ENCODE measurements around the gene REXO1.
"Not testable (repeated sequence)": the region's sequence is repeated elsewhere in the genome, so short reads cannot be mapped to it uniquely, and the experiment has no call there.

REXO1 gene

GRCh38 chr19:1805401-1806183 lies 42.7 kb downstream of the REXO1 start:
- H3K36me3 Mint-ChIP-seq (ENCODE audit: low read depth), result no peaks in the 10 kb centered on the region
- ATAC-seq (no peak), DNase-seq (no peak)
- no peaks in the 10 kb centered on the region for H3K9me3 Mint-ChIP-seq
- no peak overlapping the region for H3K4me3 Mint-ChIP-seq
- no peaks in the 10 kb centered on the region for H3K27me3 Mint-ChIP-seq
- no peak overlapping the region for H3K27ac Mint-ChIP-seq
- no peaks in the 10 kb centered on the region for H3K4me1 Mint-ChIP-seq

- DNase-seq, result no peak
- no peak for ATAC-seq
- Mint-ChIP-seq H3K4me3 (no peak overlapping the region), H3K4me1 (no peaks in the 10 kb centered on the region), H3K9me3 (no peaks in the 10 kb centered on the region), H3K27me3 (no peaks in the 10 kb centered on the region), H3K36me3 (ENCODE audit: low read depth) (no peaks in the 10 kb centered on the region), H3K27ac (no peak overlapping the region)
Measured at GRCh38 chr19:1804858-1805257, 43.4 kb downstream of the REXO1 start.

DNA sequence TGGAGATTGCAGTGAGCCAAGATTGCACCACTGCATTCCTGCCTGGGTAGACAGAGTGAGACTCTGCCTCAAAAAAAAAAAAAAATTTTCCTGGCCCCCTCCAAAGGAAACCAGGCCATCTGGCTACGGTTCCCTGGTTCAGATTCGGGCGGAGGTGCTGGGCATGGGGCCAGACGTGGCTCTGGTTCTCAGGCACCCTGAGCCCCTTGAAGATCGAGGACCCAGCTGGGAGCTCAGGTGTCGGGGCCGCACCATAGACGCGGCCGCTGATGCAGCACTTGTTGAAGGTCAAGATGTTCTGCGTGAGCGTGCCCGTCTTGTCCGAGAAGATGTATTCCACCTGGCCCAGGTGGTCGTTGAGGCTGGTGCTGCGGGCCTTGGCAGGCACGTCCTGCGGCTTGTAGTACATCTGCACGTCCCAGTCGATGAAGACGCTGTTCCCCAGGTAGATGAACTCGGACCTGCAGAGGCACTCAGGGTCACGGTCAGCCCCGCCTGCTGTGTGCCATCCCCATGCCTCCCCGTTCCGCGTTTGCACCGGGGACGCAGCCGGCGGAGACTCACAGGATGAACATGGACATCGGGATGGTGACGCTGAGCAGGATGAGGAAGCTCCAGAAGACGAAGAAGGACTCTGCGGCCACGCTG lies 48.5 kb downstream of the REXO1 start:
- Mint-ChIP-seq H3K4me3 (no peak overlapping the region), H3K9me3 (no peaks in the 10 kb centered on the region), H3K27ac (no peak overlapping the region), H3K36me3 (ENCODE audit: low read depth) (no peaks in the 10 kb centered on the region), H3K27me3 (peaks cover 3% of the 10 kb centered on the region), H3K4me1 (no peaks in the 10 kb centered on the region)
- ATAC-seq, result no peak
- no peak for DNase-seq

- H3K4me1 Mint-ChIP-seq; H3K27ac Mint-ChIP-seq; ATAC-seq; DNase-seq; H3K27me3 Mint-ChIP-seq; H3K9me3 Mint-ChIP-seq; H3K4me3 Mint-ChIP-seq; H3K36me3 Mint-ChIP-seq (ENCODE audit: low read depth): not testable (repeated sequence)
Measured at GRCh38 chr19:1797313-1797712, 51.0 kb downstream of the REXO1 start.

DNA sequence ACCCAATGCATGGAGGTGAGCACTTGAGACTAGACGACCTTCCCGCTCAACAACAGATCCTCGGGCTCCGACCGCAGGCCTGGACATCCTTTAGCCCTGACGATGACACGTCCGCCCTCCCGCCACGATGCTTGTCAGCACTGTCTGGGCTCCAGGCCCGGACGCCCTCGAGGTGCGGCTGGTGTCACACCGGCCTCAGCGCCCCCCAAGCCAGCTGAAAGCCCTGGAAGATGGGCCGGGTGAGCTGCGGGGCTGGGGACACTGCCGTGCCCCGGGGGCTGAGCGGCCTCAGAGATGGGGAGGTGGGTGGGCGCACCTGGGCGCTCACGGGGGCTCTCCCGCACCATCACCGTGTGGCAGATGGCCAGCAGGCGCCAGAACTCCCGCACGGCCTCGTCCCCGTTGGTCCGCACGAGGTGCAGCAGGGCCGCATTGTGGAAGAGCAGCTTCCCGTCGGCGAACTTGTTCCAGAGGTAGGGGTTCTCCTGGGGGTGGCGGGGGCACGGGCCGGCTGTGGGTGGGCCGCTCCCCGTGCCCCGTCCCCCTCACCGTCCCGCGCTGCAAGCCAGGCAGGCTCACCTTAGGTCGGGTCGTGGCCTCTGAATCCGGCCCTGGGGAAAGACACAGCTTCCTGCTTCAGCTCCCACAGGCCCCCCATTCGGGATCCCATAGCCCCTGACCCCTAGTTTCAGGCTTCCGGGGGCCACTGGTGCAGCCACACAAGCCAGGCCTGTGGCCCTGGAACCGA lies 51.7 kb downstream of the REXO1 start:
- no peak overlapping the region for H3K27ac Mint-ChIP-seq
- peaks cover 6% of the 10 kb centered on the region for H3K27me3 Mint-ChIP-seq
- ATAC-seq (no peak), DNase-seq (no peak)
- H3K4me3 Mint-ChIP-seq, result no peak overlapping the region
- no peaks in the 10 kb centered on the region for H3K36me3 Mint-ChIP-seq (ENCODE audit: low read depth)
- H3K4me1 Mint-ChIP-seq, result peaks cover 2% of the 10 kb centered on the region
- H3K9me3 Mint-ChIP-seq, result no peaks in the 10 kb centered on the region

- no peak overlapping the region for H3K4me3 Mint-ChIP-seq
- peaks cover 12% of the 10 kb centered on the region for H3K27me3 Mint-ChIP-seq
- H3K4me1 Mint-ChIP-seq, result peaks cover 2% of the 10 kb centered on the region
- H3K36me3 Mint-ChIP-seq (ENCODE audit: low read depth), result no peaks in the 10 kb centered on the region
- DNase-seq (no peak), ATAC-seq (no peak)
- H3K9me3 Mint-ChIP-seq, result no peaks in the 10 kb centered on the region
- H3K27ac Mint-ChIP-seq, result no peak overlapping the region
Measured at GRCh38 chr19:1794424-1795172, 53.7 kb downstream of the REXO1 start.

- Mint-ChIP-seq H3K4me3 (no peak overlapping the region), H3K9me3 (no peaks in the 10 kb centered on the region), H3K36me3 (ENCODE audit: low read depth) (no peaks in the 10 kb centered on the region), H3K4me1 (peaks cover 2% of the 10 kb centered on the region), H3K27me3 (peaks cover 16% of the 10 kb centered on the region), H3K27ac (no peak overlapping the region)
- DNase-seq (no peak), ATAC-seq (no peak)
Measured at GRCh38 chr19:1791879-1792278, 56.4 kb downstream of the REXO1 start.

DNA sequence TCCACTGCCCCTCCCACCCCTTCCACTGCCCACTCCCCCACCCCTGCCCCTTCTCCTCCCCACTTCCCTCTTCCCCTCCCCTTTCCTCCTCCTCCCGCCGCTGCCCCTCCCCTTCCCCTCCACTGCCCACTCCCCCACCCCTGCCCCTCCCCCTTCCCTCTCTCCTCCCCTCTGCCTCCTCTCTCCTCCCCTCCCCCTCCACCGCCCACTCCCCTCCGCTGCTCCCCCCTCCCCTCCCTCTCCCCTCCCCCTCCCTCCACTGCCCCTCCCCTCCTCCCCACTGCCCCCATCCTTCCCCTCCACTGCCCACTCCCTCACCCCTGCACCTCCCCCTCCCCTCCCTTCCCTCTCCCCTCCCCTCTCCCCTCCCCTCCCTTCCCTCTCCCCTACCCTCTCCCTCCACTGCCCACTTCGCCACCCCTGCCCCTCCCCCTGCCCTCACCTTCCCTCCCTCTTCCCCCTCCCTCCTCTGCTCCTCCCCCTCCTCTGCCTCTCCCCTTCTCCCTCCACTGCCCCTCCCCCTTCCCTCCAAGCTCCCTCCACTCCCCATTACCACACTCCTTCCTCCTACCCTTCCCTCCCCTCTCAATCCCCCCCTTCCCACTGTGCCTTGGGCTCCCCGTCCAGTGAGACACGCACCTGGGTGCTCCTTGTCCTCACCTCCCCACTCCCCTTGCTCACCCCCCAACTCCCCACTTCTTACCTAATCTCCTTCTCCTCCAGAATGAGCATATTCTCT lies 58.1 kb downstream of the REXO1 start:
- DNase-seq (no peak), ATAC-seq (no peak)
- peaks cover 17% of the 10 kb centered on the region for H3K27me3 Mint-ChIP-seq
- peaks cover 2% of the 10 kb centered on the region for H3K4me1 Mint-ChIP-seq
- H3K36me3 Mint-ChIP-seq (ENCODE audit: low read depth), result no peaks in the 10 kb centered on the region
- H3K9me3 Mint-ChIP-seq, result no peaks in the 10 kb centered on the region
- H3K27ac Mint-ChIP-seq, result no peak overlapping the region
- H3K4me3 Mint-ChIP-seq, result no peak overlapping the region

DNA sequence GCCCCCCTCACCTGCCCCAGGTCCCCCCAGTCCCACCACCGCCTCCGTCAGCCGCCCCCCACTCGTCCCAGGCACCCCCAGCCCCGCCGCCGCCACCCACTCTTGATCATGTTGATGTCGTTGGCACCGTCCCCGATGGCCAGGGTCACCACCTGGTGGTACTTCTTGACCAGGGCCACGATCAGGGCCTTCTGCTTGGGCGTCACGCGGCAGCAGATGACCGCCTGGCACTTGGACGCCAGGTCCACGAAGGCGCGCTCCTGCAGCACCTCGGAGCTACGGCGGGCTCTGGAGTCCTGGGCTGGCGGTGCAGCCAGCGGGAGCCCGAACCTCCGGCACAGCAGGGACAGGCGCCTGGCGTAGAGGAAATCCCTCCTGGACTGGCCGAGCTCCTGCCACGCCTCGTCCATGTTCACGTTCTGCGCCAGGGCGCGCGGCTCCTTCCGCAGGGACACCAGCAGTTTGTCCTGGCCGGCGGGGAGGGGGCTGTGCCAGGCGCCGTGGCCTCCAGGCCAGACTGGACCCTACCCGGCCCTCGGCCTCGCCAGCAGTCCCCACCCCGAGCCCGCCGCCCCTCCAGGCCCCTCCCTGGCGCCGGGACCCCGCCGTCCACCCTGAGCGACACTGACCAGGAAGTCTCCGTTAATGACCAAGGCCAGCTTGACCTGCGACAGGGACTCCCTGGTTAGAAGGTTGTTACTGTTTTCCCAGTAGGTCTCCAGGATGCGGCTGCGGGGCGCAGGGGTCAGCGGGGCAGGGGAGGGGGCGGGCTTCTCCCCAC lies 58.8 kb downstream of the REXO1 start:
- Mint-ChIP-seq H3K36me3 (ENCODE audit: low read depth) (no peaks in the 10 kb centered on the region), H3K27me3 (peaks cover 16% of the 10 kb centered on the region), H3K27ac (no peak overlapping the region), H3K9me3 (no peaks in the 10 kb centered on the region), H3K4me1 (no peaks in the 10 kb centered on the region), H3K4me3 (no peak overlapping the region)
- DNase-seq (no peak), ATAC-seq (no peak)

DNA sequence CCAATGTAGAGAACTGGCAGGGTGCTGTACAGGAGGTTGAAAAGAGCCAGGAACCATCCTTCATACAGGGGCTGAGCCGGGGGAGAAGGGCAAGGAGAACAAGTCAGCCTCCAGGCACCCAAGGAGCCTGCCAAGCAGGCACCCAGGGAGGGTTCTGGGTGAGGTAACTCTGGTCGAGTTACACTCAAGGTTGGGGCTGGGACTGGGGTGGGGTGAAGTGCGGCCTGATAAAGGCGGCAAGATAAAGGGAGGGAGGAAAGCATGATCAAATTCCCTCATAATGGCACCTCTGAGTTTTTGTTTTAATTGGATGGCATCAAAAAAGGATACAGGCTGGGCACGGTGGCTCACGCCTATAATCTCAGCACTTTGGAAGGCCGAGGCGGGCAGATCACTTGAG lies 61.2 kb downstream of the REXO1 start:
- no peaks in the 10 kb centered on the region for H3K9me3 Mint-ChIP-seq
- DNase-seq, result no peak
- no peaks in the 10 kb centered on the region for H3K36me3 Mint-ChIP-seq (ENCODE audit: low read depth)
- no peaks in the 10 kb centered on the region for H3K4me1 Mint-ChIP-seq
- H3K27me3 Mint-ChIP-seq, result peaks cover 24% of the 10 kb centered on the region
- H3K27ac Mint-ChIP-seq, result no peak overlapping the region
- no peak for ATAC-seq
- no peak overlapping the region for H3K4me3 Mint-ChIP-seq

DNA sequence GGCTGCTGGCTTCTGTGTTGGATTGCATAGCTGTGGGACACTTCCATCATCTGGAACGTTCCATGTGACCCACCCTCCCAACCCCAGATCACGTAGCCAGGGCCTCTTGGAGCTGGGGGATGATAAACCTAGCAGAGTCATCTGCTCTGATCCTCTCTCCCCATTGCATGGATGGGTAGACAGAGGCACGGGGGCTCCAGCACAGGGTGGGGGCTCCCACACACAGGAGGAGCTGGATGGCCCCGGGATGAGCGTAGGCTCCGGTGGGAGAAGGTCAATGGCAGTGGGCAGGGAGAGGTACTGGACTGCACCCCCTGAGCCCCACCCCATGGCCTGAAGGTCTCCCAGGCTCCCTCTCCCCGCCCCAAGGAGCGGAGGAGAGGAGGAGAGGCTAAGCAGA lies 61.6 kb downstream of the REXO1 start:
- Mint-ChIP-seq H3K9me3 (no peaks in the 10 kb centered on the region), H3K27ac (no peak overlapping the region), H3K27me3 (peaks cover 26% of the 10 kb centered on the region), H3K36me3 (ENCODE audit: low read depth) (no peaks in the 10 kb centered on the region), H3K4me1 (no peaks in the 10 kb centered on the region), H3K4me3 (no peak overlapping the region)
- no peak for ATAC-seq
- no peak for DNase-seq

- Mint-ChIP-seq H3K9me3 (no peaks in the 10 kb centered on the region), H3K27ac (no peak overlapping the region), H3K4me1 (no peaks in the 10 kb centered on the region), H3K36me3 (ENCODE audit: low read depth) (no peaks in the 10 kb centered on the region), H3K27me3 (peaks cover 30% of the 10 kb centered on the region), H3K4me3 (no peak overlapping the region)
- ATAC-seq (no peak), DNase-seq (no peak)
Measured at GRCh38 chr19:1785310-1785709, 63.0 kb downstream of the REXO1 start.

DNA sequence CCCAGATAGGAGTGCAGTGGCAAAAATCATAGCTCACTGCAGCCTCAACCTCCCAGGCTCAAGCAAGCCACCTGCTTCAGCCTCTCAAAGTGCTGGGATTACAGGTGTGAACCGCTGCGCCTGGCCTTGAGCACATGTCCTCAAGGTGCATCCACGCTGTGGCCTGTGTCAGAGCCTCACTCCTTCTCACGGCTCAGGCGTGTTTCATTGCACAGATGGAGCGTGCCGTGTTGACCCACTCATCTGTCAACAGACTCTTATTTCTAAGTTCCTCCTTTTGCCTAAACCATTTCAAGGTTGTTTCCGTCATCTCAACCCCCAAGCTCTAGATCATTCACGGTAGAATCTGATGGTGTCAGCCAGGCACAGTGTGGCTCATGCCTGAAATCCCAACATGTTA lies 64.4 kb downstream of the REXO1 start:
- H3K9me3 Mint-ChIP-seq, result no peaks in the 10 kb centered on the region
- H3K36me3 Mint-ChIP-seq (ENCODE audit: low read depth), result no peaks in the 10 kb centered on the region
- DNase-seq (no peak), ATAC-seq (no peak)
- H3K4me3 Mint-ChIP-seq, result no peak overlapping the region
- H3K27me3 Mint-ChIP-seq, result peaks cover 40% of the 10 kb centered on the region
- no peak overlapping the region for H3K27ac Mint-ChIP-seq
- peaks cover 2% of the 10 kb centered on the region for H3K4me1 Mint-ChIP-seq
